Fibroblast of peridontal ligament (primary cell): ENCODE data around the gene KCNIP3.
"Not testable (repeated sequence)": the region's sequence is repeated elsewhere in the genome, so short reads cannot be mapped to it uniquely, and the experiment has no call there.

Source experiments
- DNase-seq: peaks from one replicate; pipeline ENCODE4 v3.0.0-alpha.2; 2010; ENCODE audit errors: extremely low read depth

KCNIP3 gene

DNA sequence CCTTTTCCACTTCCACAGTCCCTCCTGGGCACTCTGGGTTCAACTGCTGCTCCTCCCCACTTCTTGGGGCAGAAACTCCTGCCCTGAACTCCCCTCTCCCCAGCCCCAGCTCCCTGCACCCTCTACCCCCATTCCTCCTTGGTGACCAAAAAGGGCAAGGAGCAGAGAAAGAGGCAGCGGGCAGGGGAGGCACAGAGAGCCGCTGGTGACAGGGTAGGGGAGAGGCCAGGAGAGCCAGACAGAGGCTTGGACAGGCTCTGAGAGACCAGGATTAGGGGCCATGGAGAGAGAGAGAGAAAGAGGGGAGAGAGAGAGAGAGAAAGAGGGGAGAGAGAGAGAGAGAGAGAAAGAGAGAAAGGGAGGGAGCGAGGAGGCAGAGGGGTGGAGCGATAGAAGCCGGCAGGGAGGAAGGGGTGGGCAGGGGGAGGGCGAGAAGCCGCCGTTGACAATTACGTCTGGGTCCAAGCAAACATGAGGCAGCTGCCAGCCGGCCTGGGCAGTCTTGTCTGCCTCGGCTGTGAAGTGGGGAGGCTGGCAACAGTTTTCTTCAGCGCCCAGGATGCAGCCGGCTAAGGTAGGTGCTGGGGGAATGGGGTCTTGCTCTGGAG, at the start of gene KCNIP3:
Gene KCNIP3, plus strand, starts transcription at position 468 of the 608 bp plus-strand sequence. Its CDS starts 92 bp downstream, at position 560.
- DNase-seq, result no peak

DNA sequence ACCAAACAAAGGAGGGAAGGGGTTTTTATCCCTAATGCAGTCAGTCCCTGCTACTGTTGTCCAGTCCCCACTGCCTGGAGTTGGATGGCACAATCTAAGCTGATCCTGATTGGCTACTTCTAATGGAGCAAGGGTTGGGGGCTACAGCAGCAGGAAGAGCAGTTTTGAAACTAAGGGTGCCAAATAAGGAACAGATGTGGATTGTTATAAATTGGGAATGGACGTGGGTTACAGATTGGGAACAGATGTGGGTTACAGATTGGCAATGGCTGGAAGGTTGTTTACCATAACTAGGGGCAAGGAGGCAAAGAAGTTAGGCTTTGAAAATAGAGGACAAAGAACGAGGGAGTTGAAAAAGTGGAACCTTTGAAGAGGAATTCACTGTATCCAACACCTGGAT, 38.9 kb upstream of the KCNIP3 start:
- peak; percentile 40 for DNase-seq

DNA sequence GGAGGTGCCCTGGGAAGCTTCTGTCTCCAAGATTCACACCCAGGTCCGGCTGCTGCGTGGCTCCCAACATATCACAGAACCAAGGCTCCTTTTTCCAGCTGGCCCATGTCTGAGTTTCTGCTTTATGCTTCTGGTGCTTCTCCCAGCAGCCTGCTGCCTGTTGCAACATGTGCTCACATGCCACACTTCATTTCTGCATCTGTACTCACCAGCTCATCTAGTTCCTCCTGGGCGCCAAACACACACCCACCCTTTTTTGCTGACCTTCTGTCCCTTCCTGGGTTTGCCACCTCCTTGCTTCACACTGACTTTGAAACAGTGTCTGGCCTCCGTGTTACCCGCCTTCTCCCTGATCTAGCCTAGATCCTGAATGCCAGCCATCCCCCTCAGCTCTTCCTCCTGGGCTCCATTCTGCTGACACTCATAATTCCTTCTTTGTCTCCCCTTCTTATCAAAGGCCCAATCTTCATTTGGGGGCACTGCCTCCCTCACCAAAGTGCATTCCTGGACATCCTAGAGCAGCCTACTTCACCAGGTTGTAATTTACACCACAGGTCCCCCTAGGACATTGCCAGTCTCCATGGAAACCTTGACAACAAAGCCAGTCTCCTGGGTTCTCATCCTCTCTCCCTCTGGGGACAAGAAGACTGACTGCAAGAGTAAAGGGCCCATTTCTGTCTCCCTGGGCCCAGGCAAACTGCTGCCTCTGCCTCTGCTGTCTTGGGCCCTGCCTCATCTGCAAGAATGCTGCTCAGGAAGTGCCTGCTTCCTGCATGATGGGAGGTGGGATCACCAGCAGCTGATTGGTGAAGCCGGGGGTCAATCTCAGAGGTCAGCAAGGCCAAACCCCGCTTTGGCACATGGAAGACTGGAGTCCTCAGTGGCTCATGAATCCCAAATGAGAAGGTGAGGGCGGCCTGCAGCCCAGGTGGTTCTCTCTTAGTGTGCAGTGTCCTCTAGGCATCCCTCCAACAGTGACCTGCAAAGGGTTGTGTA, 36.8 kb upstream of the KCNIP3 start:
- no peak for DNase-seq

DNA sequence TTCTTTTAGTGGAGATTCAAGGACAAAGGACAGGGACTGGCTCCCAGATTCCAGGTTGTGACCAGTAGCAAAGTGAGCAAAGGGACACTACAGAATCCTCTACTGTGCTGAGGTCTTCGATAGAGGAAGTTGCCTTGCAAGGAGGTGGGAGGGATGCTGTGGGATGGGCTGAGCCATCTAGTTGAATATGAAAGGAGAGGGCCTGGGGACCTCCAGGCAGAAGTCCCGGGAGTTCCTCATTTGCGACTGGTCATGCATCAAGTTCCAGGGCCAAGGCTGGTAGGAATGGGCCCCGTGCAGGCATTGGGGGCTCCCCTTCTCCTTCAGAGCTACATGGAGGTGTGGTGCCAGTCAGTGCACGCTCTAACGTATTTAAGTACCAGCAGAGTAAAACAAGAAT, 35.5 kb upstream of the KCNIP3 start:
- no peak for DNase-seq

GRCh38 chr2:95262896-95263542, 34.1 kb upstream of the KCNIP3 start:
- DNase-seq, result no peak

- no peak for DNase-seq
Observed at GRCh38 chr2:95264624-95265023, 32.5 kb upstream of the KCNIP3 start.

DNA sequence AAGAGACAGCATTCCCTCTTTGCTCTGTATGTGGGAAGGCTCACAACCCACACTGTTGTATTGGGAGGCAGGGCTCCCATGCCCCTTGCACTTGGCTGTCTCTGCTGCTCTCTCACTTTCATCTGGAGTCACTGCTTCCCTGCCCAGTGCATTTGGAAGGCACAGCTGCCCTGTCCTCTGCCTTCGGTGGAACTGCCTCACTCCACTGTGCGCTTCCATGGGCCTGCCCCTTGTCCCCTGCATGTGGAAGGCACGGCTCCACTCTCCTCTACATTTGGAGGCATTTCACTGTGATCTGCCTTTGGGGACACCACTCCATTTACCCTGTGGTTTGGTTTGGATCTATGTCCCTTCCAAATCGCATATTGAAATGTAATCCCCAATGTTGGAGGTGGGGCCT, 32.0 kb upstream of the KCNIP3 start:
- no peak for DNase-seq

- DNase-seq, result no peak
Observed at GRCh38 chr2:95266781-95267430, 30.2 kb upstream of the KCNIP3 start.

DNA sequence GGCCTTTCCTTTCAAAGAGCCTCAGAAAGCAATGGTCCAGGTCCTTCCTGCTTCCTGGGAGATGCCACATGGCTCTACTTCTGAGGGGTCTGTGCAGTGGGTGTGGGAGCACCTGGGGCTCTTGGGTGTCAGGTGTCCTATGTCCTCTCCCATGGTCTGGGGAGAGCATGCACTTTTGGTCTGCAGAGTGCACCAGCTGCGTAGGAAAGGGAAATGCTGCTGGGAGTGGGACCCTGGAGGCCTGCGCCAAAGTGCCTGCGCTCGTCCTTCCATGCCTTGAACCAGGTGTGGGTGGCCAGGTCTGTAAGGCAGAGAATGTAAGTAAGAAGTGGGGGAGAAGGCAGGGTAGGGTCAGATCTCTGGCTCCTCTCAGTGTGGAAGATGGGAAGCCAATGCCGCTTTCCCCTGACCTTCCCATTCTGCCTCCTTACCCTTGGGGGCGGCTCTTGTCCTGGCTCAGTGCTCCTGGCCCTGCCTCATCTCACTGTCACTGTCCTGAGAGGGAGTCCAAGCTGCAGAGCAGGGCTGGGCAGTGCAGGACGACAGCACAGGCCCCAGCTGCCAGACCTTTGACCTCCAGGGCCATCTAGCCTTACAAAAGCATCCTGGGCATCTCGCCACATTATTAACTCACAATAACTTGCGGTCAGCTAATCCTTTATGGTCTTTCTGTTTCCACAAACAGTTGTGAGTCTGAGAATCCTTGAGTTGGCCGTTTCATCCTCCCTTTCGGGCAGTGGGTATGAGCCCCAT, 29.5 kb upstream of the KCNIP3 start:
- peak; percentile 12 for DNase-seq

DNA sequence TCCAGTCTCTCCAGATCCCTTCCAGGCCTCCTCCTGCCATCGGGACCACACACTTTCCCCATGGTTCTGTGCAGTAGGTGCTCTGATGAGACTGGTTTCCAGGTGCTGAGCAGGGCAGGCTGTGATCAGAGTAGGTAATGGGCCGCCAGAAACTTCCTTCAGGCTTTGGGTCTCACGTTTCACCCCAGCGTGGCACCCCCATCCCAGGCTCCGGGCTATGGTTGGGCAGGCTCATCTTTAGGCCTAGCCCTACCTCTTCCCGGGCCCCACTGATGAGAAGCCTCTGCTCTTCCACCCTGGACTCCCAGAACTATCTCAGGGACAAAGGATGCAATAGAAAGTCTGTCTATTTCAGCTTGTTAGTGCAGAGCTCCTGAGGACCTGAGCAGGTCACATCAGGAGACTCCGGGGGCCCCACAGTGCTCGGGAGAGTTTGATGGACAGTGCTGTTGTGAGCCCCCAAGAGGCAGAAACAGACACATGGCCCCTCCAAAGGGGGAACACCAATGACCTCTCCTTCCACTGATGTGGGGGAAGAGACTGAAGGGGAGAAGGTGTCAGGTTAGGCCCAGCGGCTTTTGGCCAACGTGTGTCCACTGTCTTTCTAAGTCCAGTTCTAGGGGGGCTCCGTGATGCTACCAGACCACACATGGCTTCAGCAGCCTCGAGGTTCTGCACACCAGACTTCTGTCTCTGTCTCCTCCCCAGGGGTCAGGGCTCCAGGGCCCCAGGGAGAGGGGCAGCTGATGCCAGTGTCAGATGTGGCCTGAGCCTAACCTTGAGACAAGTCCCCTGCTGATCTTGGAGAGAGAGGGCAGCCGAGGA, 28.7 kb upstream of the KCNIP3 start:
- DNase-seq, result no peak

DNA sequence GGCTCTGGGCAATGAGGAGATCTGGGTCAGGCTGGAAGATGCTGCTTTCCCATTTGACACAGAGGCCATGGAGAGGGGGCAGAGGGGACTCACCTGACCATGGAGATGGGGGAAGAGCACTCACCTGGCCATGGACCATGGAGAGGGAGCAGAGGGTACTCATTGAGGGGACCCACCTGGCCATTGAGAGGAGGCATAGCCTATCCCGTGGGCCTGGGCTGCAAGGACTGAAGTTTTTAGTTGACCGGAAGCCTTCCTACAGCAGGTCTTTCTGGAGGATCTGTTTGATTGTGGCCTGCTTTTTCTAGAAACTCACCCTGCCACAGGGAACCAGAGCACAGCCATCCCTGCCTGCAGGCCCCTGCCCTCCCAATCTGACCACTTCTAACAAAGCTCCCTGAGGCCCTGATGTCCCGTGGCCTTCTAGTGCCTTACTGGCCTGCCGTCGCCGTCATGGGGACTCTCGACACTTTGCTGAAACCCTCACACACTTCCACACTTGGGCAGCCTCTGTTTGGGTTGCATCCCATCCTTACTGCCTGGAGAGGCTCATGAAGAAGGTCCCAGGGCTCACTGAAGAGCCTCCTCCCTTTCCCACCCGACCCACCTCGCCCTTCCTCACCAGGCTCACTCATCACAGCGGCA, 28.0 kb upstream of the KCNIP3 start:
- DNase-seq, result no peak

- not testable (repeated sequence) for DNase-seq
Observed at GRCh38 chr2:95269745-95270144, 27.4 kb upstream of the KCNIP3 start.

DNA sequence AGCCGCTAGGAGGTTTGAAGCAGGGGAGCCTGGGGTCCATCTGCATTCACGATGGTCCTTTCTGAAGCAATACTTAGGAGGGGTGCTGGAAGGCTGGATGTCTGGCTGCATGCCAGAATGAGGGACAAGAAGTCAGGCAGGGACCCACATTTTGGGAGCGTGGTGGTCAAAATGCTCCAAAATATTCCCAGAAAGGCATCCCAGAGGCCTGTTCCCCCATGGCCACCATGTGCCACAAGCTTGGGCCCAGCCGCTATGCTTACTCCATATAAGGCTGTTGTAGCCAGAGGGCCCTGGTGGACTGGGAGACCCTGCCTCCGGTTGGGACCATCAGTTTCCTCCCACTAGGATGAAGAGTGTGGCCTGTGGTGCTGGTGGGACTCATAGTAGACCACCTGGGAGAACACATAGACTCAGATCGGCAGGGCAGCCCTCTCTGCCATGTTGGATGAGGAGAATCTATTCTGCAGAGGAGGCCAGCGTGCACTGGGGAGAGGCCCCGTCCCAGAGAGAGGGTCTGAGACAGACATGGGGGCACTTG, 26.5 kb upstream of the KCNIP3 start:
- no peak for DNase-seq

- no peak for DNase-seq
Observed at GRCh38 chr2:95271381-95271971, 25.7 kb upstream of the KCNIP3 start.

DNA sequence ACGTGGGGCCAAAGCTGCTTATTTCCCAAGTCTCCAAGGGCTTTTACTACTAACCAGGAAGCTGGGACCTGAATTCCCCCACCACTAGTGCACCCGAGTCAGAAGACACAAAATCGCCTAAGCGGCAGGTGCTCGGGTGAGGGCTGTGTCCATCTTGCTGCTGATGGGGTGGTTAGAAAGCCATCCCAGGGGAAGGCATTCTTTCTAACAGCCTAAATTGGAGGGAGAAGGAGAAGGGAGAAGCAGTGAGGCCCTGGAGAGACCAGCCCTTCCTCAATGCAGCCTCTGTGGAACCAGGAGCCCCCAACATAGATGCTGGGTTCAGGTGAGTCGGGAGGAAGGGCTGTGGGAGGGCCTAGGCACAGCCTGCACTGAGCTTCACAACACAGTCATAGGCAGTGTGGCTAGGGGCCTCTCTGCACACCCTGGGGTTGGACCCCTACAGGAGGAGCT, 24.8 kb upstream of the KCNIP3 start:
- DNase-seq, result no peak

DNA sequence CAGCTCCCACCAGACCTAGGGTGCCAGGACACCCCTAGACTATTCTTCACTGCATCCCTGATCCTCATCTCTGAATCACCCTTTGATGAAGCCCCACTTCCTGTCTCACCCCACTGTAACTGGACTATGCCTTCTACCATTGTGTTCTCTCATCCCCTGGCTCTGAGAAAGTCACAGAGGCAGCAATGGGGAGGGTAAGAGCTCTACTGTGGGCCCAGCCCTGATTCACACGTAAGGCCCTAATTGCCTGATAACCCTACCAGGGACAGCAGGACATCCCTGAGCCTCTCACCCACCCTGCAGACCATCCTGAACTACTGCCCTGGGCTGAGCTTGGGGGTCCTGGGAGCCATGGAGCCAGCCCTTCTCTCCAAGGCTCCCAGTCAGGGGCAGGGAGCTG, 24.4 kb upstream of the KCNIP3 start:
- no peak for DNase-seq

DNA sequence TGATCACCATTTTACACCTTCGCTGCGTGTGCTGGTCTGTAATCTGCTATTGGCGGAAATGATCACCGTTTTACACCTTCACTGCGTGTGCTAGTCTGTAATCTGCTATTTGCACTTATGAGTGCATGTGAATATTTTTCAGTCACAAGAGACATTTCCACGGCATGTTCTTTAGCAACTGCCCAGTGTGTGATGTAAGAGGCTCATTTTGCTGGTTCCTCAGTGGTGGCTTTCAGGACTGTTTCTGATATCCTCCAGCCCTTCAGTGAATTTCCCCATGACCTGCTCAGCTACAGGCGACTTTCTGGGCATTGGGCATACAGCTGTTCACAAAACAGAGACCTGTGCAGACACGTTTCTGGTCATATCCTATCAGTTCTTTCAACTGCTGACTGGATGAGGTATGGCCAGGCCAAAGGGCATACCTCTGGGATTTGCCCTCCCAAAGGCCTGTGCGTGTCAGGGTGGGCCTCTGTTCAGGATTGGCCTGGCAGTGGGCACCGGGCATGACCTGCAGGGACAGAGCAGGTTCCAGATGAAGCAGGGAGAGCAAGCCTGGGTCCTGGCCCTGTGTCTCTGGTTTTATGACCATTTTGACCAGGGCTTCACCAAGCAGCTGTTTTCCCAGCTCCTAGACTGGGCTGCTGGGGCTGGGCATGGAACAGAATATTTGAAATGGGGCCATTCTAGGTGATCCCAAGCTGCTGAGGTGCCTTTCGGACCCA, 23.4 kb upstream of the KCNIP3 start:
- DNase-seq, result no peak
